22Rv1 (cell line): ENCODE data around the gene PTPRM.

Experiments used
- ZFX ChIP-seq: fragments of 450-650 bp; IDR thresholded peaks from 2 replicates; pipeline ENCODE4 v1.6.1; 2017; ENCODE audit warnings: antibody characterized with exemption, borderline replicate concordance
- TF ChIP-seq, protein P1 (sequence below): fragments of 450-650 bp; IDR thresholded peaks from 2 replicates; pipeline ENCODE4 v1.5.1; 2017; ENCODE audit warnings: mild to moderate bottlenecking

DNA sequence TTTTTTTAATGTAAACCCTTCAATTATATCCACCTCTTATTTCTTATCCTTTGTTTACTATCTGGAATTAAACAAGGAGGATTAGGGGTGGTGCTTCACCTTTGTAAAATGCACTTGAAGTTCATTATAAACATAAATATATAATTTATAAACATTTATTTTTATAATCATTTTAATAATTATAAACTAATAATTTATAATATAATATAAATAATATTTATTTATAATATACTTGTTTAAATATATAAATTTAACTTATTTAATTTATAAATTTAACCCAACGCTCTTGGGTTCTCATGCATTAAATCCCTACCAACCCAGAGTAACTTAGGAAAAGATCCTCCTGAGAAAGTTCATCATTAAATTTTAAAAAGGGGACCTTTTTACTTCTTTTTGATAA is 452.5 kb downstream of the PTPRM start:
- TF ChIP-seq, protein P1, sequence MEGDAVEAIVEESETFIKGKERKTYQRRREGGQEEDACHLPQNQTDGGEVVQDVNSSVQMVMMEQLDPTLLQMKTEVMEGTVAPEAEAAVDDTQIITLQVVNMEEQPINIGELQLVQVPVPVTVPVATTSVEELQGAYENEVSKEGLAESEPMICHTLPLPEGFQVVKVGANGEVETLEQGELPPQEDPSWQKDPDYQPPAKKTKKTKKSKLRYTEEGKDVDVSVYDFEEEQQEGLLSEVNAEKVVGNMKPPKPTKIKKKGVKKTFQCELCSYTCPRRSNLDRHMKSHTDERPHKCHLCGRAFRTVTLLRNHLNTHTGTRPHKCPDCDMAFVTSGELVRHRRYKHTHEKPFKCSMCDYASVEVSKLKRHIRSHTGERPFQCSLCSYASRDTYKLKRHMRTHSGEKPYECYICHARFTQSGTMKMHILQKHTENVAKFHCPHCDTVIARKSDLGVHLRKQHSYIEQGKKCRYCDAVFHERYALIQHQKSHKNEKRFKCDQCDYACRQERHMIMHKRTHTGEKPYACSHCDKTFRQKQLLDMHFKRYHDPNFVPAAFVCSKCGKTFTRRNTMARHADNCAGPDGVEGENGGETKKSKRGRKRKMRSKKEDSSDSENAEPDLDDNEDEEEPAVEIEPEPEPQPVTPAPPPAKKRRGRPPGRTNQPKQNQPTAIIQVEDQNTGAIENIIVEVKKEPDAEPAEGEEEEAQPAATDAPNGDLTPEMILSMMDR: no peak
- no peak for TF ChIP-seq ZFX
